Measurements from ENCODE around the gene AHCYL2. TPM values are rescaled to one million over a fixed set of nuclear protein-coding genes. Genes with fewer than 3 reads are reported as not detected.
A peak's percentile ranks its signal among the peaks of the same experiment; 100 is the strongest.
"Not testable (repeated sequence)": the region's sequence is repeated elsewhere in the genome, so short reads cannot be mapped to it uniquely, and the experiment has no call there.

AHCYL2 gene
- total and polyA plus RNA-seq, 4 experiments from 2014 or later, result 8.6 to 16.5 (median 12.1) TPM

DNA sequence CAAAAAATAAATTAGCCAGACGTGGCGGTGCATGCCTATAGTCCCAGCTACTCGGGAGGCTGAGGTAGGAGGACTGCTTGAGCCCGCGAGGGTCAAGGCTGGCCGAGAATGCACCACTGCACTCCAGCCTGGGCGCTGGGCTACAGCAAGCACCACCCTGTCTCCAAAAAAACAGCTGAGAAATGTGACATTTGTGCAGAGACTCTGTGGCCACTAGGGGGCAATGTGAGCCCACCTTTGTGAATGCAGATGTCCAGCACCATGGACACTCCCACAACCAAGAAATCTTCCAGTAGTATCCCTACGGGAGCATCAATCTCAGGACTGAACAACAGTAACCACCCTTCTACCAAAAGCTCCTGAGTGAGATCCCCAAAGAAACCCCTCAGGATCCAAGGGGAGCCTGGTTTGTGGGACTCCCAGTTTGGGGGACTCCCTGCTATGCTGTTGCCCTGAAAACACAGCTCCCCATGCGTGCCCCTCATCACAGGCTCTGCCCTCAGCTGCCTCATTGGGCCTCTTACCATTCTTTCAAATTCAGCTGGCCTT, 6.2 kb upstream of the AHCYL2 start:
- ChIA-PET POLR2A (ENCODE audit: partially characterized antibody) (interaction anchor here (1.4 to 1.9 kb wide), 3 partner anchors 10 to 79 kb away, joined by 3 to 10 read pairs (median 3); no protein-coding TSS in a partner anchor), CTCF (ENCODE audit: partially characterized antibody) (interaction anchor here (0.8 to 11.7 kb wide), 33 partner anchors 8 to 412 kb away, joined by 3 to 358 read pairs (median 5); no protein-coding TSS in a partner anchor)
- peaks cover 8 to 11% (median 10%) of the 10 kb centered on the region in 4 donors for H3K4me1 Mint-ChIP-seq
- intact Hi-C loops (cut with micrococcal nuclease), result loop anchor here (1.0 to 5.0 kb wide), 5 partner anchors 53 to 794 kb away; no protein-coding TSS in a partner anchor
- peaks cover 2 to 6% of the 10 kb centered on the region in 2 donors for H3K27me3 Mint-ChIP-seq
- Histone ChIP-seq H3K4me3 (ENCODE audit: low read length in 2 of 2) (no peak overlapping the region), H3K36me3 (ENCODE audit: insufficient read depth, low read length) (no peaks in the 10 kb centered on the region), H3K27me3 (ENCODE audit: insufficient read depth, low read length) (no peaks in the 10 kb centered on the region), H3K4me1 (ENCODE audit: insufficient read depth, low read length) (peaks cover 14% of the 10 kb centered on the region), H3K9me3 (ENCODE audit: control insufficient read depth in 1 of 2, low read length in 2 of 2) (no peaks in the 10 kb centered on the region), H3K27ac (ENCODE audit: low read depth, low read length) (no peak overlapping the region)
- no peaks in the 10 kb centered on the region for H3K36me3 Mint-ChIP-seq
- H3K4me3 Mint-ChIP-seq, result no peak overlapping the region
- H3K27ac Mint-ChIP-seq, result peak overlapping the region in 2 of 7 donors; percentile 48 to 60
- peak; percentile 72 to 80 (median 75) for DNase-seq
- peaks cover 0 to 2% (median 0%) of the 10 kb centered on the region in 8 donors for H3K9me3 Mint-ChIP-seq

GRCh38 chr7:129219166-129219565, 5.7 kb upstream of the AHCYL2 start:
- not testable (repeated sequence) for H3K4me3 Mint-ChIP-seq; H3K9me3 ChIP-seq (ENCODE audit: control insufficient read depth in 1 of 2, low read length in 2 of 2); DNase-seq; H3K9me3 Mint-ChIP-seq; H3K36me3 Mint-ChIP-seq; H3K27me3 ChIP-seq (ENCODE audit: insufficient read depth, low read length); H3K4me3 ChIP-seq (ENCODE audit: low read length in 2 of 2); H3K27me3 Mint-ChIP-seq; H3K36me3 ChIP-seq (ENCODE audit: insufficient read depth, low read length); H3K27ac Mint-ChIP-seq; H3K27ac ChIP-seq (ENCODE audit: low read depth, low read length)
- H3K4me1 ChIP-seq (ENCODE audit: insufficient read depth, low read length), result peaks cover 17% of the 10 kb centered on the region
- CTCF ChIA-PET (ENCODE audit: partially characterized antibody), result interaction anchor here (0.9 to 11.7 kb wide), 27 partner anchors 8 to 413 kb away, joined by 3 to 358 read pairs (median 8); no protein-coding TSS in a partner anchor
- peaks cover 9 to 15% (median 13%) of the 10 kb centered on the region in 4 donors for H3K4me1 Mint-ChIP-seq
- intact Hi-C loops (cut with micrococcal nuclease), result loop anchor here (5.0 kb wide), 1 partner anchor 793 kb away; no protein-coding TSS in a partner anchor
- POLR2A ChIA-PET (ENCODE audit: partially characterized antibody), result interaction anchor here (1.4 to 1.9 kb wide), 3 partner anchors 9 to 78 kb away, joined by 3 to 10 read pairs (median 3); no protein-coding TSS in a partner anchor

- Histone ChIP-seq H3K9me3 (ENCODE audit: control insufficient read depth in 1 of 2, low read length in 2 of 2) (no peaks in the 10 kb centered on the region), H3K4me1 (ENCODE audit: insufficient read depth, low read length) (peaks cover 33% of the 10 kb centered on the region), H3K4me3 (ENCODE audit: low read length in 2 of 2) (no peak overlapping the region), H3K27ac (ENCODE audit: low read depth, low read length) (no peak overlapping the region), H3K27me3 (ENCODE audit: insufficient read depth, low read length) (no peaks in the 10 kb centered on the region), H3K36me3 (ENCODE audit: insufficient read depth, low read length) (no peaks in the 10 kb centered on the region)
- Mint-ChIP-seq H3K36me3 (peaks cover 0 to 7% of the 10 kb centered on the region in 2 donors), H3K4me1 (peaks cover 21 to 35% (median 29%) of the 10 kb centered on the region in 4 donors), H3K9me3 (peaks cover 0 to 4% (median 0%) of the 10 kb centered on the region in 8 donors), H3K27me3 (peaks cover 2 to 3% of the 10 kb centered on the region in 2 donors), H3K27ac (peak overlapping the region; percentile 61 to 94 (median 85)), H3K4me3 (peak overlapping the region; percentile 0 to 83 (median 67))
- intact Hi-C loops (cut with micrococcal nuclease), result loop anchor here (5.0 kb wide), 1 partner anchor 485 kb away; the partner anchor contains the start of gene CALU
- ChIA-PET CTCF (ENCODE audit: partially characterized antibody) (interaction anchor here (0.8 to 11.7 kb wide), 8 partner anchors 11 to 81 kb away, joined by 3 to 358 read pairs (median 4); no protein-coding TSS in a partner anchor), POLR2A (ENCODE audit: partially characterized antibody) (no interaction called here)
- peak in 1 of 5 donors; percentile 5 for DNase-seq
These were observed 2.8 kb upstream of the AHCYL2 start for GRCh38 chr7:129222064-129222463.

GRCh38 chr7:129225206-129225930, 538 bp downstream of the AHCYL2 start:
- Mint-ChIP-seq H3K27ac (peak overlapping the region; percentile 86 to 96 (median 90)), H3K4me1 (peaks cover 28 to 48% (median 35%) of the 10 kb centered on the region in 4 donors), H3K9me3 (peaks cover 0 to 2% (median 0%) of the 10 kb centered on the region in 8 donors), H3K4me3 (peak overlapping the region; percentile 94 to 98 (median 95)), H3K36me3 (peaks cover 0 to 7% of the 10 kb centered on the region in 2 donors), H3K27me3 (no peaks in the 10 kb centered on the region)
- H3K36me3 ChIP-seq (ENCODE audit: insufficient read depth, low read length), result no peaks in the 10 kb centered on the region
- H3K9me3 ChIP-seq (ENCODE audit: control insufficient read depth in 1 of 2, low read length in 2 of 2), result no peaks in the 10 kb centered on the region
- intact Hi-C loops (cut with micrococcal nuclease), result loop anchor here (2.0 kb wide), 2 partner anchors 385 to 723 kb away; partner anchors contain the start of gene NRF1
- ChIA-PET CTCF (ENCODE audit: partially characterized antibody) (interaction anchor here (0.6 to 11.7 kb wide), 7 partner anchors 13 to 73 kb away, joined by 3 to 358 read pairs (median 4); no protein-coding TSS in a partner anchor), POLR2A (ENCODE audit: partially characterized antibody) (interaction anchor here (0.6 to 2.7 kb wide), 10 partner anchors 7 to 915 kb away, joined by 3 to 9 read pairs (median 4); partner anchors contain the start of genes NRF1 and RBM28)
- peak overlapping the region; percentile 59 to 87 for H3K4me3 ChIP-seq (ENCODE audit: low read length in 2 of 2)
- H3K27me3 ChIP-seq (ENCODE audit: insufficient read depth, low read length), result no peaks in the 10 kb centered on the region
- H3K27ac ChIP-seq (ENCODE audit: low read depth, low read length), result peak overlapping the region; percentile 69
- peaks cover 28% of the 10 kb centered on the region for H3K4me1 ChIP-seq (ENCODE audit: insufficient read depth, low read length)
- DNase-seq, result peak in 2 of 5 donors; percentile 50 to 73

DNA sequence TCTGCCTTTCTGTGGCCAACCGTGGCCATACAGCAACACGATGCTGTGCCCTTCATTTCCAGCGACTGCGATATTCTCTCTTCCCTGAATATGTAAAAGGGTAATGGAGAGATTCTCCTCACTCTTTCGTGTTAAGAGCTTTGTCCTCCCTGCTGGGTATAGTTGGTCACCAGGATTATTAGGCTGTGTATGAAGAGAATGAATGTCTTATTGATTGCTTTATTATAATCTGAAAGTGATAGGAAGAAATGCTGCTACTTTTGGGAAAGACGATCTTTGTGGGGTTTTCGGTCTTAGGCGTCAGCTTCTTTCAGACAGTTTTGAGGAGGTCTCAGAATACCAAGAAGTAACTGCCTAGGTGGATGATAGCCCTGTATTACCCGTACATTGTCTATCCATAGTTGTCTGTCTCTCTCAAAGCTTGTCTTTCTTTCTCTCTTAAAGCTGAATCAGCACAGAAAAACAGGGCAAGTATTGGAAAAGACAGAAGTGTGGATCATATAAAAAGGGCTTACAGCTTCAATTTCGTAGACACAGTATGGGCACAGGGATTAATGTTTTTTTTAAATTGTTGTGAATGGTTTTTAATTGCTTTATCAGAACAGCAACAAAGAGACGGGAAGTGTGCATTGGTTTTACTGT, 1.2 kb downstream of the AHCYL2 start:
- H3K27me3 Mint-ChIP-seq, result no peaks in the 10 kb centered on the region
- peaks cover 0 to 2% (median 0%) of the 10 kb centered on the region in 8 donors for H3K9me3 Mint-ChIP-seq
- Histone ChIP-seq H3K27ac (ENCODE audit: low read depth, low read length) (peak overlapping the region; percentile 69), H3K36me3 (ENCODE audit: insufficient read depth, low read length) (no peaks in the 10 kb centered on the region), H3K9me3 (ENCODE audit: control insufficient read depth in 1 of 2, low read length in 2 of 2) (no peaks in the 10 kb centered on the region), H3K27me3 (ENCODE audit: insufficient read depth, low read length) (no peaks in the 10 kb centered on the region), H3K4me3 (ENCODE audit: low read length in 2 of 2) (peak overlapping the region; percentile 59 to 87), H3K4me1 (ENCODE audit: insufficient read depth, low read length) (peaks cover 28% of the 10 kb centered on the region)
- ChIA-PET CTCF (ENCODE audit: partially characterized antibody) (interaction anchor here (0.9 to 11.7 kb wide), 7 partner anchors 7 to 73 kb away, joined by 3 to 358 read pairs (median 4); no protein-coding TSS in a partner anchor), POLR2A (ENCODE audit: partially characterized antibody) (interaction anchor here (2.7 kb wide), 1 partner anchor 386 kb away, joined by 9 read pairs; the partner anchor contains the start of gene NRF1)
- DNase-seq, result no peak
- H3K4me1 Mint-ChIP-seq, result peaks cover 28 to 48% (median 35%) of the 10 kb centered on the region in 4 donors
- H3K27ac Mint-ChIP-seq, result peak overlapping the region in 6 of 7 donors; percentile 86 to 96 (median 90)
- peak overlapping the region; percentile 93 to 95 (median 95) for H3K4me3 Mint-ChIP-seq
- peaks cover 0 to 7% of the 10 kb centered on the region in 2 donors for H3K36me3 Mint-ChIP-seq
- intact Hi-C loops (cut with micrococcal nuclease), result loop anchor here (2.0 kb wide), 2 partner anchors 385 to 723 kb away; partner anchors contain the start of gene NRF1

DNA sequence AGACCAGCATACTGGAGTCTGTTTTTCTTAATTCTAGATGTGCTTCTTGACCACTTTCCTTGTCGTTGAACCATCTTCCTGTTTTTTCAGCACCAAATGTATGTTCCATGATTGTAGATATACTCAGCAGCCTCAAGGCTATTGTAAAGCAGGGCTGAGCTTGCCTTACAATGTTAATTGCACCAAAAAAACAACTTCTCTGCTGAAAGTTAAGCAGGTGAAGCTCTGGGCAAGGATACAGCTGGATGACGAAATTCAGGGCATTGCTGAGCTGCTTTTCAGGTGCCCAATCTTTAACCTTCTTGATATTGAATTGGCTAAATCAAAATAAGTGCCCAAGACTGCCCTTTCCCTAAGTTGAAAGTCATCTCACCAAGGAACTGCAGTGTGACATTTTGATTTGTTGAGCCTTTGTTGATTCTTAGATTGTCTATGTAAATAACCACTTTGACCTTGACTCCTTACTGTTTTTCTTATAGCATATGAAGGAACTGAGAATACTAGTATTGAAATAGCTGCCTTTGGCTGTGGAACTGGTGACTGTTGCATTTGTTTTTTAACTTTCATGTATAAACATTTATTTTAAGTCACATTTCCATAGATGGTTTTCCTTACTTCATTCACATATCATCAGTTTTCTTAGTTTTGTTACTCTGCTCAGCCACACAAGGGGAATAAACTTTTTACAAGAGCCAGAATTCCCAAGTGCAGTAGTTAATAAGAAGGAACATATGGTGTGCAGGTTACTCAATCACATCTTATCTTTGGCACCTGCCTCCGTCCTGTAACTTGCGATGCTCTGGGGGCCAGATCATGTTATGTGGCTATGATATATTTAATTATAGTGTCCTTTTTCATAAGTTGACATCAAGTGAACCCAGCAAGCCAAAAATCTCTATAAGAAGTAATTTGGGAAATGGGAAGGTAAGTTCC, 3.1 kb downstream of the AHCYL2 start:
- CTCF ChIA-PET (ENCODE audit: partially characterized antibody), result interaction anchor here (1.1 to 11.7 kb wide), 3 partner anchors 9 to 44 kb away, joined by 3 to 358 read pairs (median 5); no protein-coding TSS in a partner anchor
- Mint-ChIP-seq H3K27ac (no peak overlapping the region), H3K27me3 (no peaks in the 10 kb centered on the region), H3K9me3 (peaks cover 0 to 2% (median 0%) of the 10 kb centered on the region in 8 donors), H3K36me3 (peaks cover 0 to 7% of the 10 kb centered on the region in 2 donors), H3K4me1 (peaks cover 24 to 42% (median 30%) of the 10 kb centered on the region in 4 donors), H3K4me3 (peak overlapping the region in 2 of 8 donors; percentile 47 to 49)
- H3K27me3 ChIP-seq (ENCODE audit: insufficient read depth, low read length), result no peaks in the 10 kb centered on the region
- H3K4me3 ChIP-seq (ENCODE audit: low read length in 2 of 2), result no peak overlapping the region
- POLR2A ChIA-PET (ENCODE audit: partially characterized antibody), result interaction anchor here (0.9 to 1.3 kb wide), 2 partner anchors 10 to 11 kb away, joined by 3 read pairs; no protein-coding TSS in a partner anchor
- intact Hi-C loops (cut with micrococcal nuclease), result no loop called here
- no peaks in the 10 kb centered on the region for H3K36me3 ChIP-seq (ENCODE audit: insufficient read depth, low read length)
- peaks cover 20% of the 10 kb centered on the region for H3K4me1 ChIP-seq (ENCODE audit: insufficient read depth, low read length)
- H3K27ac ChIP-seq (ENCODE audit: low read depth, low read length), result no peak overlapping the region
- no peak for DNase-seq
- no peaks in the 10 kb centered on the region for H3K9me3 ChIP-seq (ENCODE audit: control insufficient read depth in 1 of 2, low read length in 2 of 2)
